PC-9 (cell line): ENCODE results near the gene CLCN5.

ENCODE experiments used
- EZH2 ChIP-seq: fragments of 200-600 bp; sonication (generic); IDR thresholded peaks from 2 replicates; pipeline ENCODE4 v1.8.0; 2017; ENCODE audit warnings: antibody characterized with exemption, low read depth
- TF ChIP-seq, protein P1 (sequence below): fragments of 200-600 bp; sonication (generic); conservative IDR thresholded peaks from 2 replicates; pipeline ENCODE4 v1.6.1; 2017; ENCODE audit warnings: mixed run types, antibody characterized with exemption, mild to moderate bottlenecking, moderate library complexity

DNA sequence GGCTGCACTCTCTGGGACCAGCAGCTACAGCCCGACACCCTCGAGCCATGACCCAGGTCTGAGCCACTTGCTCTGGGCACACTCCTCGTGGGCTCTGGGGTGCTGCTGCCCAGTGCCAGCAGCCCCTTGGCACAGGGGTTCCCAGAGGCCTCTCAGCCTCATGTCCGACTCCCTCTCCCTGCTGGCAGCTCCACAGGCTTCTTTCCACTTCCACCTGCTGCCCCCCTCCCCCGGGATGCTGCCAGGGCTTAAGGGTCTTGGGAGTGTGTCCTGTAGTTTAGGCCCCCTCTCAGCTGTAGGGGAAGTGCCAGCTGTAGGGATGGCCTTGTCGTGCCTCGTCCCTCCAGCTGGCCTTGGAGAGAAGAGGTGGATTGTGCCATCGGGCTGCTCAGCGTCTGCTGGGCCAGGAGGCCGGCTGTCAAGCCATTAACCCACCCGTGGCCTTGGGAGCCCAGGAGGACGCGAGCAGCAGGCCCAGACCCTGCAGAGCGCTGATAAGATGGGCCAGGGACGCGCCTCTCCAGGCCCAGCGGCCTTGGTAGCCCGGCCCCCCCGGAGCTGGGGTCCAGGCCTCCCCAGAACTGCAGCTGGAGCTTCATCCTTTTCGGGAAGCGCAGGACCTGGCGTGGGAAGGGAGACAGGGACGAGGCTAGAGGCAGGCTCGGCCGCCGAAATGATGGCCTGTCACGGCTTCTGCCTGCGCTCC, 44.1 kb upstream of the CLCN5 start:
- TF ChIP-seq, protein P1, sequence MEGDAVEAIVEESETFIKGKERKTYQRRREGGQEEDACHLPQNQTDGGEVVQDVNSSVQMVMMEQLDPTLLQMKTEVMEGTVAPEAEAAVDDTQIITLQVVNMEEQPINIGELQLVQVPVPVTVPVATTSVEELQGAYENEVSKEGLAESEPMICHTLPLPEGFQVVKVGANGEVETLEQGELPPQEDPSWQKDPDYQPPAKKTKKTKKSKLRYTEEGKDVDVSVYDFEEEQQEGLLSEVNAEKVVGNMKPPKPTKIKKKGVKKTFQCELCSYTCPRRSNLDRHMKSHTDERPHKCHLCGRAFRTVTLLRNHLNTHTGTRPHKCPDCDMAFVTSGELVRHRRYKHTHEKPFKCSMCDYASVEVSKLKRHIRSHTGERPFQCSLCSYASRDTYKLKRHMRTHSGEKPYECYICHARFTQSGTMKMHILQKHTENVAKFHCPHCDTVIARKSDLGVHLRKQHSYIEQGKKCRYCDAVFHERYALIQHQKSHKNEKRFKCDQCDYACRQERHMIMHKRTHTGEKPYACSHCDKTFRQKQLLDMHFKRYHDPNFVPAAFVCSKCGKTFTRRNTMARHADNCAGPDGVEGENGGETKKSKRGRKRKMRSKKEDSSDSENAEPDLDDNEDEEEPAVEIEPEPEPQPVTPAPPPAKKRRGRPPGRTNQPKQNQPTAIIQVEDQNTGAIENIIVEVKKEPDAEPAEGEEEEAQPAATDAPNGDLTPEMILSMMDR, result no peak
- TF ChIP-seq EZH2, result no peak
